H1 (cell line): ENCODE measurements around the gene CDH2. TPM values are rescaled to one million over a fixed set of nuclear protein-coding genes. Genes with fewer than 3 reads are reported as not detected.
A peak's percentile ranks its signal among the peaks of the same experiment; 100 is the strongest.

Source experiments
- CTCF ChIA-PET: fragments of 300-600 bp; sonication (Branson Sonifier 250); formaldehyde crosslinking; loops from one replicate; lab custom pipeline; 2021; ENCODE audit not compliant: partially characterized antibody; lab: Charles Lee
- POLR2A ChIA-PET: fragments of 300-600 bp; sonication (Branson Sonifier 250); formaldehyde crosslinking; loops from one replicate; lab custom pipeline; 2021; ENCODE audit warnings: inconsistent platforms; ENCODE audit not compliant: partially characterized antibody; lab: Charles Lee
- DNase-seq, 2 experiments: peaks; one replicate each; pipeline versions ENCODE4 v3.0.0 to v3.0.0-alpha.2; 2010 to 2022; ENCODE audit warnings: low spot score in 2 of 2, low read depth in 1 of 2, mixed read lengths in 1 of 2
- FAIRE-seq: peaks from 2 replicates; lab custom pipeline; 2011; peaks lifted over from hg19 to GRCh38; lab: Jason Lieb, UNC
- H2AFZ ChIP-seq: 2 replicates; pipeline ENCODE4 v1.8.1; 2012; ENCODE audit warnings: low read length, inconsistent platforms
- H2AK5ac ChIP-seq: 2 replicates; pipeline ENCODE4 v1.6.1; 2013; ENCODE audit warnings: low read depth, low read length
- H2BK120ac ChIP-seq: replicated peaks from 2 replicates; pipeline ENCODE3; 2013; ENCODE audit warnings: low read depth, low read length, inconsistent platforms
- H2BK12ac ChIP-seq: 2 replicates; pipeline ENCODE4 v1.6.1; 2013; ENCODE audit warnings: low read depth, low read length
- H2BK15ac ChIP-seq: 2 replicates; pipeline ENCODE4 v1.6.1; 2013; ENCODE audit warnings: low read length
- H2BK20ac ChIP-seq: 2 replicates; pipeline ENCODE4 v1.6.1; 2013; ENCODE audit warnings: low read length
- H2BK5ac ChIP-seq: 2 replicates; pipeline ENCODE4 v1.6.1; 2013; ENCODE audit warnings: low read depth, low read length
- H3K14ac ChIP-seq: 2 replicates; pipeline ENCODE4 v1.6.1; 2013; ENCODE audit warnings: inconsistent platforms; ENCODE audit not compliant: insufficient read length
- H3K18ac ChIP-seq: 2 replicates; pipeline ENCODE4 v1.6.1; 2013; ENCODE audit warnings: low read length; ENCODE audit errors: extremely low read depth
- H3K23ac ChIP-seq: 2 replicates; pipeline ENCODE4 v1.6.1; 2013; ENCODE audit warnings: inconsistent platforms; ENCODE audit not compliant: insufficient read length
- H3K23me2 ChIP-seq: 2 replicates; pipeline ENCODE4 v1.6.1; 2013; ENCODE audit warnings: low read depth, low read length
- H3K27ac ChIP-seq: 2 replicates; pipeline ENCODE4 v1.6.1; 2011; ENCODE audit warnings: low read depth, low read length, inconsistent platforms
- H3K27me3 ChIP-seq, 4 experiments: replicated peaks in 1 of 4; 1 replicate in 1 of 4; 2 replicates in 3 of 4; pipeline versions ENCODE4 v1.6.1 to v1.8.1; 2011 to 2013; ENCODE audit warnings: low read length in 3 of 4, mild to moderate bottlenecking in 3 of 4, inconsistent platforms in 2 of 4, mixed read lengths in 2 of 4, moderate library complexity in 1 of 4; ENCODE audit not compliant: control insufficient read depth in 3 of 4, insufficient read depth in 3 of 4; ENCODE audit errors: extremely low read depth in 1 of 4
- H3K36me3 ChIP-seq, 4 experiments: 2 replicates each; pipeline versions ENCODE4 v1.6.1 to v1.8.1; 2011 to 2013; ENCODE audit warnings: mild to moderate bottlenecking in 4 of 4, low read length in 3 of 4, moderate library complexity in 2 of 4, control low read depth in 1 of 4, inconsistent platforms in 1 of 4; ENCODE audit not compliant: insufficient read depth in 4 of 4, control insufficient read depth in 2 of 4
- H3K4ac ChIP-seq: replicated peaks from 2 replicates; pipeline ENCODE3; 2013; ENCODE audit warnings: low read length, low read depth, mixed read lengths, inconsistent platforms; ENCODE audit not compliant: insufficient read length
- H3K4me1 ChIP-seq, 4 experiments: replicated peaks in 1 of 4; 1 replicate in 1 of 4; 2 replicates in 3 of 4; pipeline versions ENCODE4 v1.6.1 to v1.8.1; 2011 to 2013; ENCODE audit warnings: low read length in 3 of 4, inconsistent platforms in 2 of 4, mixed read lengths in 1 of 4; ENCODE audit not compliant: insufficient read depth in 4 of 4, control insufficient read depth in 3 of 4
- H3K4me2 ChIP-seq, 2 experiments: 2 replicates each; pipeline versions ENCODE4 v1.6.1 to v1.8.1; 2011 to 2013; ENCODE audit warnings: low read depth in 2 of 2, low read length in 2 of 2, control low read depth in 1 of 2, inconsistent platforms in 1 of 2, mild to moderate bottlenecking in 1 of 2; ENCODE audit not compliant: insufficient read depth in 1 of 2
- H3K4me3 ChIP-seq, 4 experiments: fragments of 200-600, 300-600 bp in 1 of 4; sonication (generic), shearing (Covaris generic), sonication (Bioruptor Twin) in 1 of 4; 2 replicates each; pipeline versions ENCODE4 v1.5.1 to v1.8.1; 2011 to 2016; ENCODE audit warnings: low read length in 4 of 4, low read depth in 3 of 4, control low read depth in 2 of 4, inconsistent platforms in 2 of 4, mild to moderate bottlenecking in 2 of 4, mixed read lengths in 1 of 4, moderate library complexity in 1 of 4; ENCODE audit not compliant: insufficient read depth in 2 of 4; ENCODE audit errors: extremely low read depth in 1 of 4
- H3K56ac ChIP-seq: replicated peaks from 2 replicates; pipeline ENCODE3; 2013; ENCODE audit warnings: low read depth, mild to moderate bottlenecking, mixed read lengths, low read length, inconsistent platforms; ENCODE audit not compliant: insufficient read length
- H3K79me1 ChIP-seq: 2 replicates; pipeline ENCODE4 v1.6.1; 2013; ENCODE audit warnings: low read depth, low read length, control low read depth
- H3K79me2 ChIP-seq, 2 experiments: 2 replicates each; pipeline versions ENCODE4 v1.6.1 to v1.8.1; 2012 to 2013; ENCODE audit warnings: low read length in 2 of 2, mild to moderate bottlenecking in 2 of 2, inconsistent platforms in 1 of 2; ENCODE audit not compliant: insufficient read depth in 2 of 2, control insufficient read depth in 1 of 2
- H3K9ac ChIP-seq, 4 experiments: replicated peaks in 1 of 4; 1 replicate in 1 of 4; 2 replicates in 3 of 4; pipeline versions ENCODE4 v1.6.1 to v1.8.1; 2011 to 2013; ENCODE audit warnings: low read depth in 3 of 4, low read length in 3 of 4, control low read depth in 2 of 4, mild to moderate bottlenecking in 2 of 4, moderate library complexity in 2 of 4, inconsistent platforms in 1 of 4; ENCODE audit errors: extremely low read depth in 1 of 4
- H3K9me3 ChIP-seq, 2 experiments: 2 replicates each; pipeline versions ENCODE4 v1.6.1 to v1.8.1; 2012 to 2013; ENCODE audit warnings: mild to moderate bottlenecking in 2 of 2, moderate library complexity in 2 of 2, control low read depth in 1 of 2, inconsistent platforms in 1 of 2, low read depth in 1 of 2, low read length in 1 of 2, mixed read lengths in 1 of 2; ENCODE audit not compliant: insufficient read depth in 2 of 2
- H4K20me1 ChIP-seq, 2 experiments: replicated peaks in 1 of 2; 2 replicates each; pipeline versions ENCODE3 to v1.8.1; 2011 to 2013; ENCODE audit warnings: inconsistent platforms in 2 of 2, low read length in 2 of 2, mild to moderate bottlenecking in 1 of 2; ENCODE audit not compliant: insufficient read depth in 2 of 2, control insufficient read depth in 1 of 2
- H4K5ac ChIP-seq: 2 replicates; pipeline ENCODE4 v1.6.1; 2013; ENCODE audit warnings: low read length, low read depth, mixed read lengths, inconsistent platforms; ENCODE audit not compliant: insufficient read length
- H4K8ac ChIP-seq: 2 replicates; pipeline ENCODE4 v1.8.0; 2013; ENCODE audit warnings: mild to moderate bottlenecking, moderate library complexity, low read length, inconsistent platforms; ENCODE audit not compliant: insufficient read depth; ENCODE audit errors: extremely low read depth
- H4K91ac ChIP-seq: replicated peaks from 2 replicates; pipeline ENCODE3; 2013; ENCODE audit warnings: low read length, mixed read lengths, inconsistent platforms; ENCODE audit not compliant: insufficient read length
- EGR1 ChIP-seq: IDR thresholded peaks from 2 replicates; pipeline ENCODE4 v1.6.1; 2011; ENCODE audit warnings: low read depth, low read length, borderline replicate concordance
- JUN ChIP-seq: IDR thresholded peaks from 2 replicates; pipeline ENCODE4 v1.6.1; 2011; ENCODE audit warnings: low read depth, mild to moderate bottlenecking, improper control_type of control experiment, low read length
- TAF7 ChIP-seq: optimal IDR thresholded peaks from 2 replicates; pipeline ENCODE3; 2011; ENCODE audit warnings: low read depth, mild to moderate bottlenecking, inconsistent platforms, low read length, moderate library complexity, borderline replicate concordance
- WGBS, 2 experiments: shearing (Covaris generic) in 1 of 2; methylation state at CpG; one replicate each; pipeline versions ENCODE4 v1.1.6 to v1.1.7; 2013 to 2015; ENCODE audit warnings: low lambda C conversion rate in 2 of 2, mixed read lengths in 2 of 2, inconsistent platforms in 1 of 2, low coverage in 1 of 2, missing lambda C conversion rate in 1 of 2; ENCODE audit not compliant: insufficient replicate concordance in 2 of 2, insufficient coverage in 1 of 2, insufficient read length in 1 of 2; ENCODE audit errors: extremely low coverage in 1 of 2, missing lambda C conversion rate in 1 of 2; 5-methylcytosine and 5-hydroxymethylcytosine counted together
- polyA plus RNA-seq, 7 experiments: library from polyadenylated mRNA; depleted of rRNA in 3 of 7; stranded (reverse) in 5 of 7; unstranded in 2 of 7; fragments of >200 nt in 5 of 7; fragments of 200-250 nt in 2 of 7; gene quantifications; 1 replicate in 5 of 7; 2 replicates in 1 of 7; 4 replicates in 1 of 7; pipeline versions ENCODE4 v1.2.1 to v1.2.3, GENCODE V29; 2011 to 2013; ENCODE audit warnings: missing spikeins in 2 of 7, mixed read lengths in 2 of 7
- total RNA-seq: library from RNA; stranded (reverse); fragmentation: NEBNext Ultra II Directional; extraction: Animal tissue kit (Norgen Biotek cat#: 25700); gene quantifications from 2 replicates; pipeline ENCODE4 v1.2.1, GENCODE V29; 2021

Gene CDH2
- total and polyA plus RNA-seq, 2 of the 8 experiments (the other 6 are each of a cell fraction or from before 2014, with no cell fraction given), result 15.0 to 56.5 TPM

GRCh38 chr18:28018351-28018750 lies 158.6 kb downstream of the CDH2 start (continued):
- TF ChIP-seq EGR1, result no peak
- TF ChIP-seq, all 59 proteins: peak for 0

GRCh38 chr18:28015671-28016070 lies 161.3 kb downstream of the CDH2 start:
- Histone ChIP-seq H3K4ac (no peak overlapping the region), H3K56ac (no peak overlapping the region), H3K18ac (no peak overlapping the region), H3K23me2 (no peaks in the 10 kb centered on the region), H3K4me2 (no peak overlapping the region), H3K27me3 (no peaks in the 10 kb centered on the region), H3K23ac (no peak overlapping the region), H3K9me3 (no peaks in the 10 kb centered on the region), H2AK5ac (no peak overlapping the region), H3K36me3 (no peaks in the 10 kb centered on the region), H3K27ac (no peak overlapping the region), H2BK5ac (no peak overlapping the region), H4K91ac (no peak overlapping the region), H4K5ac (no peak overlapping the region), H3K9ac (no peak overlapping the region), H3K4me1 (no peaks in the 10 kb centered on the region), H2BK12ac (no peak overlapping the region), H2BK15ac (no peak overlapping the region), H2BK120ac (no peak overlapping the region), H2BK20ac (no peak overlapping the region), H4K8ac (no peak overlapping the region), H3K14ac (no peak overlapping the region), H3K79me1 (no peaks in the 10 kb centered on the region), H3K79me2 (no peaks in the 10 kb centered on the region), H2AFZ (no peak overlapping the region), H3K4me3 (no peak overlapping the region), H4K20me1 (no peaks in the 10 kb centered on the region)
- FAIRE-seq, result peak; percentile 19
- TF ChIP-seq TAF7 (no peak), JUN (no peak)
- ChIA-PET POLR2A (no interaction called here), CTCF (no interaction called here)
- DNase-seq, result no peak
- WGBS, 2 experiments, result 64% methylated on average over 3 of the region's 3 CpGs; no CpG with 5 or more reads in 1 of the 2 experiments
